ENCODE results near the gene REM2. TPM values are rescaled to one million over a fixed set of nuclear protein-coding genes. Genes with fewer than 3 reads are reported as not detected.

REM2 gene, protein sequence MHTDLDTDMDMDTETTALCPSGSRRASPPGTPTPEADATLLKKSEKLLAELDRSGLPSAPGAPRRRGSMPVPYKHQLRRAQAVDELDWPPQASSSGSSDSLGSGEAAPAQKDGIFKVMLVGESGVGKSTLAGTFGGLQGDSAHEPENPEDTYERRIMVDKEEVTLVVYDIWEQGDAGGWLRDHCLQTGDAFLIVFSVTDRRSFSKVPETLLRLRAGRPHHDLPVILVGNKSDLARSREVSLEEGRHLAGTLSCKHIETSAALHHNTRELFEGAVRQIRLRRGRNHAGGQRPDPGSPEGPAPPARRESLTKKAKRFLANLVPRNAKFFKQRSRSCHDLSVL
- total RNA-seq: 0.27 TPM in 1 of 2 replicates, not detected in the other

DNA sequence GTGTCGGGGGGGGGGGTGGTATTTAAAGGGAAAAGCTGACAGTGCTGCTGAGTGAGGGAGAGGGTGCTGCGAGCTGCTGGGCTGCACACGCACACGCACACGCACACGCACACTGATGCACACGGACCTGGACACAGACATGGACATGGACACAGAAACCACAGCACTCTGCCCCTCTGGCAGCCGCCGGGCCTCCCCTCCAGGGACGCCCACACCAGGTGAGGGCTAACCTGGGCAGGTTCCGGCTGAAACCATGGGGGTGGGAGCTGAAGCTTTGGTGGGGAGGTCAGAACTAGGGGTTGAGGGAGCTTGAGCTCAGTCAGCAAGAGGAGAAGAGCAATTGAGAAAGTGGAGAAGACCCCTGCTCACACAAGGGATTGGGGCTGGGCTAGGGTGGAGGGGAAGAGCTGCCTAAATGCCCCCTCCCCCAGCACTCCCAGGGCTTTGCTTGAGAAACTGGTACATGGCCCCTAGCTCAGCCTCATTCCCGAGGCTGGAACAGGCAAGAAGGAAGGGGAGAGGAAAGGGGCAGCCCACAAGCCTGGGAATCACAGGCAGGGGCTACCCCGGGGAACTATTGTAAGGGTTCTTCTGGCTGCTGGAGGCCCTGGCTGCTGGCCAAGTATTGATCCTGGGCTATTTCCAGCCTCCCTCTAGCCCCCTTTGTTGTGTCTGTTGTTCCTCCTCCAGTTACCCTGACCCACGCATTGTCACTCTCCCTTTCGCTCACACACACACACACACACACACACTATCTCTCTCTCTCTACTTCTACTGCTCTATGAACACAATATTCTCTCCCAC lies at the start of gene REM2:
Gene REM2, plus strand, starts transcription at position 50 of the 804 bp plus-strand sequence. Its CDS starts 66 bp downstream, at position 116.

DNA sequence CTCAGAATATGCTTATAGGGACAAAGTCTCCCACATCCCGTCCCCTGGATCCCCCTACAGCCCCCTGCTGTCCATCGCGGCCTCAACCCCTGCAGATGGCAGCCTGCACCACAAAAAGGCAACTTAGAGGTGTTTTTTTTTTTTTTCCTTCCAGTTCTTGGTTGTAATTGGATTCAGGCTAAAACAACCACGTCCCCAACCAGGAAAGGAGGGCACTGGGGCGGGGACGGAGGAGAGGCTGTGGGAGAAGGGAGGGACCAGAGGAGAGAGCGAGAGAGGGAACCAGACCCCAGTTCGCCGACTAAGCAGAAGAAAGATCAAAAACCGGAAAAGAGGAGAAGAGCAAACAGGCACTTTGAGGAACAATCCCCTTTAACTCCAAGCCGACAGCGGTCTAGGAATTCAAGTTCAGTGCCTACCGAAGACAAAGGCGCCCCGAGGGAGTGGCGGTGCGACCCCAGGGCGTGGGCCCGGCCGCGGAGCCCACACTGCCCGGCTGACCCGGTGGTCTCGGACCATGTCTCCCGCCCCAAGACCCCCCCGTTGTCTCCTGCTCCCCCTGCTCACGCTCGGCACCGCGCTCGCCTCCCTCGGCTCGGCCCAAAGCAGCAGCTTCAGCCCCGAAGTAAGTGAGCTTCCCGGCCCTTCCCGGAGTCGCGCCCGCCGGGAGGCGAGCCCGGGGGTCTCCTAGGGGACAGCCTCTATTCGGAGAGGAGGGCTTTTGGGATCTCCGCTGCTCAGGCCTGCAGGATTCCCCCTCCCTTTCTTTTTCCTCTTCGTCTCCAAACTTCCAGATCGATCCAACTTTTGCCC lies 46.5 kb upstream of the REM2 start, which contains the start of gene MMP14:
Gene MMP14, plus strand, starts transcription at position 285 of the 813 bp plus-strand sequence. Its CDS starts 233 bp downstream, at position 518.

DNA sequence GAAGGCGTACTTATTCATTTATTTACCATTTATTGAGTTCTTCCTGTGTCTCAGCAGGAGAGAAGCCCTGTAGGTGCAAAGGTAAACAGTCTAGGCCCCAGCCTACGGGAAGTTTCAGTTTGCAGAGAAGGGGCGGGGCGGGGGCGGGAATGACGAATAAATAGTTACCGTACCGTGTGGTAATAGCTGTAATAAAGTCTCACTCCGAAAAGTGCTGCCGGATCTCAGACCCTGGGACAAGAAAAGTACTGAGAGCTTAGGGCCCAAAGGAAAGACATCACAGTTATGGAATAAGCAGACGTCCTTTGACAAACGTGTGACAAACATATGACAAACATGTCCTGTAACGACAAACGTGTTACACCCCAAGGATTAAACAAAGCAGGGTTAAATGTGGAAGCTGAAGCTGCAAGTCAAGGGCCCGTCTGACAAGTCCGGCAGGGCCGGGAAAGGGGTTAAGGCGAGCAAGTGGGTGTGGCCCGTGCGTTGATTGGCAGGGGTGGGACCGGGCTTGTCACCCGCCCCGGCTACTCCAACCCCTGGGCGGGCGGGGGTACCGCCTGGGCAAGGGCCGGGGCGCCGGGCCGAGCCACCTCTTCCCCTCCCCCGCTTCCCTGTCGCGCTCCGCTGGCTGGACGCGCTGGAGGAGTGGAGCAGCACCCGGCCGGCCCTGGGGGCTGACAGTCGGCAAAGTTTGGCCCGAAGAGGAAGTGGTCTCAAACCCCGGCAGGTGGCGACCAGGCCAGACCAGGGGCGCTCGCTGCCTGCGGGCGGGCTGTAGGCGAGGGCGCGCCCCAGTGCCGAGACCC lies 11.6 kb upstream of the REM2 start, which contains the start of gene LRP10:
Gene LRP10, plus strand, starts transcription at position 517 of the 809 bp plus-strand sequence. CDS start 564 bp downstream, outside the sequence.

DNA sequence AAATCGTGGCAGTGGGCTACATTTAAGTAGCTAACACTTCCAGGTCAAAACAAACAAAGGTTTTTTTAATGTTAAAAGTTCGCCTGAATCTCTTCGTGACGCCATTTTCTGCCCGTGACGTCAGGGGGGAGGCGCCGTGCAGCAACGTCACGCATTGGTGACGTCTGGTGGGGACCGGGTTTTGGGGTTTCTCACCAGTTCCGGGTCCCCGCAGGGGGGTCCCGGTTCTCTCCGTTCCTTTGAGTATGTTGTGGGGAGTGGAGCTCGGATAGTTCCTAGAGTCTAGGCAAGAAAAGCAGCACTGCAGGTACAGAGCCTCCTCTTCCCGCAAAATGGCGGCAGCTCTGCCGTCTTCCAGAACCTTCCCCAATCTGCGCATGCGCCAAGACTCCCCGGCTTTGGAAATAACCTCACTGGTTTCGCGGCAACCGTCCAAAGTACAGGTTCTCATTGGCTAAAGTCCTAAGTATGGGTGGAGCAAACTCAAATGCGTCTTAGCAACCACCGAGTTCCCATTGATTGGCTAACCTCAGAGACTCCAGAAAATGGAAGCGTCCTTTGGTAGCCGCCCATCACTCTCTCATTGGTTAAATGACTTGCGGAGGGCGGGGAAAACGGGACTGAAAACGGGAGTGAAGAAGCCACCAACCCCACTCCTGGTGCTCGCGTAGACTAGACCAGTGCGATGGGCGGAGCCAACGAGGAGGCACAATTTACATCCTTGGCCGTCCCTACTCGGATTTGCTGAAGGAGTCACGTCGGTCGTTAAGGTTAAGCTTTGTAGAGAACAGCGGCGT lies 36.0 kb downstream of the REM2 start, which contains the start of gene RBM23:
Gene RBM23, minus strand, starts transcription at position 346 of the 797 bp plus-strand sequence.

DNA sequence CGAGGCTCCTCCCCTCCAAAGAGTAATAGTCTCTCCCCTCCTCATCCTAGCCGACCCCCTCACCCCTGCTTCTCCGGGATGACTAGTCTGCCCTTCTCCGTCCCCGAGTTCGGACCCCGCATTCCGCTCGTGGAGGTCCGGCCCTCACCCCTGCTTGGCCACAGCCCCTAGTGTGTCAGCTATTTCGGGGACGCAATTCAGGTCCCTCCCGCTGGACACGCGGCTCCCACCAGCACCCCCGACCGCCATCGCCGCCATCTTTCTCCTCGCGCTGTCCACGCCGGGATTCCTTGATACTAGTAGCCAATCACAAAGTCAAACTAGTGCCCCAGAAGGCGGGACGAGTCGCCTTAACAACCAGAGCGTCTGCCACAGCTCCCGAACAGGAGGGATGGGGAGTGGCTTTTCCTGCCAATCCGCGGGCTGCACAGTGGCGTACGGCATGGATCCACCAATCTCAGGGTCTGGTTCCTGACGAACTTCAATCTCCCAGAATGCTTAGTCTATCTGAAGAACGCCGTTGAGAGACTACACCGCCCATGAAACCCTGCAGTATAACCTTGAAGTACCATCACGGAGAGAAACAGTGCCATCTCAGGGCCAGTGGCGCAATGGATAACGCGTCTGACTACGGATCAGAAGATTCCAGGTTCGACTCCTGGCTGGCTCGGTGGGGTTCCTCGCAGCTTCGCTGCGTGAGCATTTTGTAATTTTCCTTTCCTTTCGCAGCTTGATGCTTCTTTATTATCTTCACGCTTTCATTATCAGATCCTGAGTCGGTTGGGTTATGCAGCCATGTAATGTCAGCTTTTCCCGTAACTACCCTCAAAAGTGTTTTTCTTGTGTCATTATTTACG lies 46.3 kb downstream of the REM2 start, which contains the start of gene PRMT5:
Gene PRMT5, minus strand, starts transcription at position 273 of the 857 bp plus-strand sequence. Its CDS starts 15 bp downstream, at position 258.

Other genes with a start within 250 kb of the REM2 start
- not detected in 2 replicates for gene OR6J1, start 238.9 kb upstream of the REM2 start, total RNA-seq
- 119 and 132 TPM in 2 replicates for gene OXA1L, start 116.5 kb upstream of the REM2 start, total RNA-seq
- 12.2 and 12.6 TPM in 2 replicates for gene SLC7A7, start 67.8 kb upstream of the REM2 start, total RNA-seq
- 226 and 283 TPM in 2 replicates for gene MRPL52, start 53.3 kb upstream of the REM2 start, total RNA-seq
- gene MMP14, start 46.6 kb upstream of the REM2 start, total RNA-seq: 238 and 246 TPM in 2 replicates
- gene LRP10, start 11.5 kb upstream of the REM2 start, total RNA-seq: 108 and 118 TPM in 2 replicates
- gene RBM23, start 35.9 kb downstream of the REM2 start, total RNA-seq: 56.8 and 79.5 TPM in 2 replicates
- gene PRMT5, start 46.2 kb downstream of the REM2 start, total RNA-seq: 71.5 and 73.8 TPM in 2 replicates
- gene HAUS4, start 73.9 kb downstream of the REM2 start, total RNA-seq: 61.1 and 74.4 TPM in 2 replicates
- gene AJUBA, start 99.3 kb downstream of the REM2 start, total RNA-seq: 44.1 and 45.2 TPM in 2 replicates
- 5.8 and 8.2 TPM in 2 replicates for gene C14orf93, start 126.9 kb downstream of the REM2 start, total RNA-seq
- gene PSMB5, start 151.7 kb downstream of the REM2 start, total RNA-seq: 359 and 397 TPM in 2 replicates
- not detected in 2 replicates for gene PSMB11, start 159.0 kb downstream of the REM2 start, total RNA-seq
- 11.5 and 16.7 TPM in 2 replicates for gene CDH24, start 174.3 kb downstream of the REM2 start, total RNA-seq
- 65.8 and 66.5 TPM in 2 replicates for gene ACIN1, start 211.9 kb downstream of the REM2 start, total RNA-seq
- 32.6 and 57.0 TPM in 2 replicates for gene C14orf119, start 212.3 kb downstream of the REM2 start, total RNA-seq
- gene CIROP, start 221.8 kb downstream of the REM2 start, total RNA-seq: not detected in 2 replicates
- gene CEBPE, start 236.0 kb downstream of the REM2 start, total RNA-seq: not detected in 2 replicates

Data from mammary microvascular endothelial cell (primary cell).